Measurements from ENCODE around the gene MDH1B. TPM values are rescaled to one million over a fixed set of nuclear protein-coding genes. Genes with fewer than 3 reads are reported as not detected.

The MDH1B gene
- total RNA-seq, 1 donor from 2014 or later = not detected

GRCh38 chr2:206800506-206801417 is 35.6 kb upstream of the MDH1B start:
- Histone ChIP-seq H3K9me3 (ENCODE audit: control insufficient read depth in 3 of 3, low read length in 3 of 3) (no peaks in the 10 kb centered on the region), H3K27ac (ENCODE audit: low read depth, low read length) (no peak overlapping the region), H3K36me3 (ENCODE audit: control insufficient read depth in 3 of 3, insufficient read depth in 3 of 3, low read length in 3 of 3) (peaks cover 0 to 2% (median 0%) of the 10 kb centered on the region in 3 donors), H3K4me1 (ENCODE audit: control insufficient read depth in 3 of 3, insufficient read depth in 3 of 3, low read length in 3 of 3) (peaks cover 0 to 9% (median 3%) of the 10 kb centered on the region in 3 donors), H3K4me3 (ENCODE audit: low read length in 3 of 3) (no peak overlapping the region), H3K9ac (ENCODE audit: low read depth in 1 of 3, low read length in 3 of 3) (no peak overlapping the region), H3K27me3 (ENCODE audit: control insufficient read depth in 3 of 3, insufficient read depth in 3 of 3, low read length in 3 of 3) (no peaks in the 10 kb centered on the region)

GRCh38 chr2:206799083-206799482 is 34.0 kb upstream of the MDH1B start:
- Histone ChIP-seq H3K9ac (ENCODE audit: low read depth in 1 of 3, low read length in 3 of 3) (no peak overlapping the region), H3K36me3 (ENCODE audit: control insufficient read depth in 3 of 3, insufficient read depth in 3 of 3, low read length in 3 of 3) (peaks cover 0 to 7% (median 7%) of the 10 kb centered on the region in 3 donors), H3K27me3 (ENCODE audit: control insufficient read depth in 3 of 3, insufficient read depth in 3 of 3, low read length in 3 of 3) (no peaks in the 10 kb centered on the region), H3K9me3 (ENCODE audit: control insufficient read depth in 3 of 3, low read length in 3 of 3) (no peaks in the 10 kb centered on the region), H3K27ac (ENCODE audit: low read depth, low read length) (no peak overlapping the region), H3K4me1 (ENCODE audit: control insufficient read depth in 3 of 3, insufficient read depth in 3 of 3, low read length in 3 of 3) (peaks cover 0 to 9% (median 3%) of the 10 kb centered on the region in 3 donors), H3K4me3 (ENCODE audit: low read length in 3 of 3) (no peak overlapping the region)

GRCh38 chr2:206798000-206798399 is 32.9 kb upstream of the MDH1B start:
- H3K27me3 ChIP-seq (ENCODE audit: control insufficient read depth in 3 of 3, insufficient read depth in 3 of 3, low read length in 3 of 3) = no peaks in the 10 kb centered on the region
- no peak overlapping the region for H3K9ac ChIP-seq (ENCODE audit: low read depth in 1 of 3, low read length in 3 of 3)
- peaks cover 0 to 9% (median 3%) of the 10 kb centered on the region in 3 donors for H3K4me1 ChIP-seq (ENCODE audit: control insufficient read depth in 3 of 3, insufficient read depth in 3 of 3, low read length in 3 of 3)
- H3K9me3 ChIP-seq (ENCODE audit: control insufficient read depth in 3 of 3, low read length in 3 of 3) = no peaks in the 10 kb centered on the region
- H3K36me3 ChIP-seq (ENCODE audit: control insufficient read depth in 3 of 3, insufficient read depth in 3 of 3, low read length in 3 of 3) = peaks cover 0 to 14% (median 10%) of the 10 kb centered on the region in 3 donors
- no peak overlapping the region for H3K27ac ChIP-seq (ENCODE audit: low read depth, low read length)
- H3K4me3 ChIP-seq (ENCODE audit: low read length in 3 of 3) = peak overlapping the region in 1 of 3 donors; percentile 2

GRCh38 chr2:206797376-206797775 is 32.2 kb upstream of the MDH1B start:
- H3K9ac ChIP-seq (ENCODE audit: low read depth in 1 of 3, low read length in 3 of 3) = no peak overlapping the region
- no peak overlapping the region for H3K27ac ChIP-seq (ENCODE audit: low read depth, low read length)
- no peak overlapping the region for H3K4me3 ChIP-seq (ENCODE audit: low read length in 3 of 3)
- H3K36me3 ChIP-seq (ENCODE audit: control insufficient read depth in 3 of 3, insufficient read depth in 3 of 3, low read length in 3 of 3) = peaks cover 2 to 17% (median 10%) of the 10 kb centered on the region in 3 donors
- no peaks in the 10 kb centered on the region for H3K27me3 ChIP-seq (ENCODE audit: control insufficient read depth in 3 of 3, insufficient read depth in 3 of 3, low read length in 3 of 3)
- peaks cover 0 to 9% (median 3%) of the 10 kb centered on the region in 3 donors for H3K4me1 ChIP-seq (ENCODE audit: control insufficient read depth in 3 of 3, insufficient read depth in 3 of 3, low read length in 3 of 3)
- no peaks in the 10 kb centered on the region for H3K9me3 ChIP-seq (ENCODE audit: control insufficient read depth in 3 of 3, low read length in 3 of 3)

- H3K27ac ChIP-seq (ENCODE audit: low read depth, low read length) = no peak overlapping the region
- H3K4me1 ChIP-seq (ENCODE audit: control insufficient read depth in 3 of 3, insufficient read depth in 3 of 3, low read length in 3 of 3) = peaks cover 0 to 4% (median 0%) of the 10 kb centered on the region in 3 donors
- H3K9ac ChIP-seq (ENCODE audit: low read depth in 1 of 3, low read length in 3 of 3) = no peak overlapping the region
- H3K27me3 ChIP-seq (ENCODE audit: control insufficient read depth in 3 of 3, insufficient read depth in 3 of 3, low read length in 3 of 3) = no peaks in the 10 kb centered on the region
- peaks cover 23 to 51% (median 47%) of the 10 kb centered on the region in 3 donors for H3K36me3 ChIP-seq (ENCODE audit: control insufficient read depth in 3 of 3, insufficient read depth in 3 of 3, low read length in 3 of 3)
- no peaks in the 10 kb centered on the region for H3K9me3 ChIP-seq (ENCODE audit: control insufficient read depth in 3 of 3, low read length in 3 of 3)
- no peak overlapping the region for H3K4me3 ChIP-seq (ENCODE audit: low read length in 3 of 3)
Measured at GRCh38 chr2:206792645-206793044, 27.5 kb upstream of the MDH1B start.

- Histone ChIP-seq H3K27ac (ENCODE audit: low read depth, low read length) (no peak overlapping the region), H3K4me3 (ENCODE audit: low read length in 3 of 3) (no peak overlapping the region), H3K4me1 (ENCODE audit: control insufficient read depth in 3 of 3, insufficient read depth in 3 of 3, low read length in 3 of 3) (no peaks in the 10 kb centered on the region), H3K27me3 (ENCODE audit: control insufficient read depth in 3 of 3, insufficient read depth in 3 of 3, low read length in 3 of 3) (no peaks in the 10 kb centered on the region), H3K9me3 (ENCODE audit: control insufficient read depth in 3 of 3, low read length in 3 of 3) (no peaks in the 10 kb centered on the region), H3K36me3 (ENCODE audit: control insufficient read depth in 3 of 3, insufficient read depth in 3 of 3, low read length in 3 of 3) (peaks cover 27 to 61% (median 60%) of the 10 kb centered on the region in 3 donors), H3K9ac (ENCODE audit: low read depth in 1 of 3, low read length in 3 of 3) (no peak overlapping the region)
Measured at GRCh38 chr2:206790311-206790935, 25.3 kb upstream of the MDH1B start.

- H3K9me3 ChIP-seq (ENCODE audit: control insufficient read depth in 3 of 3, low read length in 3 of 3) = peaks cover 0 to 4% (median 0%) of the 10 kb centered on the region in 3 donors
- H3K36me3 ChIP-seq (ENCODE audit: control insufficient read depth in 3 of 3, insufficient read depth in 3 of 3, low read length in 3 of 3) = peaks cover 22 to 66% (median 62%) of the 10 kb centered on the region in 3 donors
- no peak overlapping the region for H3K27ac ChIP-seq (ENCODE audit: low read depth, low read length)
- H3K4me1 ChIP-seq (ENCODE audit: control insufficient read depth in 3 of 3, insufficient read depth in 3 of 3, low read length in 3 of 3) = no peaks in the 10 kb centered on the region
- H3K9ac ChIP-seq (ENCODE audit: low read depth in 1 of 3, low read length in 3 of 3) = no peak overlapping the region
- no peaks in the 10 kb centered on the region for H3K27me3 ChIP-seq (ENCODE audit: control insufficient read depth in 3 of 3, insufficient read depth in 3 of 3, low read length in 3 of 3)
- no peak overlapping the region for H3K4me3 ChIP-seq (ENCODE audit: low read length in 3 of 3)
Measured at GRCh38 chr2:206784559-206785353, 19.6 kb upstream of the MDH1B start.

- H3K36me3 ChIP-seq (ENCODE audit: control insufficient read depth in 3 of 3, insufficient read depth in 3 of 3, low read length in 3 of 3) = peaks cover 19 to 59% (median 56%) of the 10 kb centered on the region in 3 donors
- H3K27me3 ChIP-seq (ENCODE audit: control insufficient read depth in 3 of 3, insufficient read depth in 3 of 3, low read length in 3 of 3) = no peaks in the 10 kb centered on the region
- no peaks in the 10 kb centered on the region for H3K4me1 ChIP-seq (ENCODE audit: control insufficient read depth in 3 of 3, insufficient read depth in 3 of 3, low read length in 3 of 3)
- H3K9me3 ChIP-seq (ENCODE audit: control insufficient read depth in 3 of 3, low read length in 3 of 3) = peaks cover 0 to 4% (median 0%) of the 10 kb centered on the region in 3 donors
- H3K9ac ChIP-seq (ENCODE audit: low read depth in 1 of 3, low read length in 3 of 3) = no peak overlapping the region
- H3K4me3 ChIP-seq (ENCODE audit: low read length in 3 of 3) = no peak overlapping the region
- H3K27ac ChIP-seq (ENCODE audit: low read depth, low read length) = no peak overlapping the region
Measured at GRCh38 chr2:206783718-206784117, 18.6 kb upstream of the MDH1B start.

- H3K36me3 ChIP-seq (ENCODE audit: control insufficient read depth in 3 of 3, insufficient read depth in 3 of 3, low read length in 3 of 3) = peaks cover 8 to 51% (median 43%) of the 10 kb centered on the region in 3 donors
- H3K4me1 ChIP-seq (ENCODE audit: control insufficient read depth in 3 of 3, insufficient read depth in 3 of 3, low read length in 3 of 3) = no peaks in the 10 kb centered on the region
- H3K27me3 ChIP-seq (ENCODE audit: control insufficient read depth in 3 of 3, insufficient read depth in 3 of 3, low read length in 3 of 3) = no peaks in the 10 kb centered on the region
- H3K9me3 ChIP-seq (ENCODE audit: control insufficient read depth in 3 of 3, low read length in 3 of 3) = peaks cover 0 to 4% (median under 1%) of the 10 kb centered on the region in 3 donors
- no peak overlapping the region for H3K4me3 ChIP-seq (ENCODE audit: low read length in 3 of 3)
- no peak overlapping the region for H3K9ac ChIP-seq (ENCODE audit: low read depth in 1 of 3, low read length in 3 of 3)
- H3K27ac ChIP-seq (ENCODE audit: low read depth, low read length) = no peak overlapping the region
Measured at GRCh38 chr2:206780671-206781070, 15.5 kb upstream of the MDH1B start.

Measured in skeletal muscle tissue (tissue), 4 donors.